Endothelial cell (in vitro differentiated cells): ENCODE measurements around the gene GATAD2A. TPM values are rescaled to one million over a fixed set of nuclear protein-coding genes. Genes with fewer than 3 reads are reported as not detected.

Experiments
- DNase-seq: peaks from one replicate; pipeline ENCODE4 v3.0.0; 2021; ENCODE audit warnings: low spot score
- H3K27ac Mint-ChIP-seq: one replicate; pipeline ENCODE4 v1.8.0; 2021; ENCODE audit warnings: mixed read lengths, inconsistent platforms; ENCODE audit not compliant: unreplicated experiment
- H3K27me3 Mint-ChIP-seq: one replicate; pipeline ENCODE4 v1.8.0; 2021; ENCODE audit warnings: mild to moderate bottlenecking, moderate library complexity, mixed read lengths, inconsistent platforms; ENCODE audit not compliant: unreplicated experiment
- H3K36me3 Mint-ChIP-seq: one replicate; pipeline ENCODE4 v1.8.0; 2021; ENCODE audit warnings: mild to moderate bottlenecking, low read depth, mixed read lengths, inconsistent platforms; ENCODE audit not compliant: unreplicated experiment
- H3K4me1 Mint-ChIP-seq: one replicate; pipeline ENCODE4 v1.8.0; 2021; ENCODE audit warnings: mild to moderate bottlenecking, mixed read lengths, inconsistent platforms; ENCODE audit not compliant: unreplicated experiment
- H3K4me3 Mint-ChIP-seq: one replicate; pipeline ENCODE4 v1.8.0; 2021; ENCODE audit warnings: mild to moderate bottlenecking, mixed read lengths, inconsistent platforms; ENCODE audit not compliant: unreplicated experiment
- H3K9me3 Mint-ChIP-seq: one replicate; pipeline ENCODE4 v1.8.0; 2021; ENCODE audit warnings: mixed read lengths, inconsistent platforms; ENCODE audit not compliant: unreplicated experiment
- CTCF ChIP-seq: fragments of 200-600 bp; sonication (generic); IDR thresholded peaks from one replicate; pipeline ENCODE4 v1.5.0; 2021; ENCODE audit warnings: antibody characterized with exemption; ENCODE audit not compliant: unreplicated experiment
- total RNA-seq: library from RNA; stranded (reverse); fragmentation: NEBNext Ultra II Directional; extraction: Animal tissue kit (Norgen Biotek cat#: 25700); gene quantifications from one replicate; pipeline ENCODE4 v1.2.1, GENCODE V29; 2021; ENCODE audit not compliant: unreplicated experiment

GATAD2A gene
- total RNA-seq, 1 donor from 2014 or later, result 150 TPM

- Mint-ChIP-seq H3K27me3 (peaks cover 22% of the 10 kb centered on the region), H3K36me3 (peaks cover 36% of the 10 kb centered on the region), H3K27ac (no peak overlapping the region), H3K4me1 (no peaks in the 10 kb centered on the region), H3K9me3 (no peaks in the 10 kb centered on the region), H3K4me3 (no peak overlapping the region)
- DNase-seq, result no peak
- no peak for TF ChIP-seq CTCF
Measured at GRCh38 chr19:19501798-19502197, 96.3 kb downstream of the GATAD2A start.

GRCh38 chr19:19502281-19502680 lies 96.8 kb downstream of the GATAD2A start:
- Mint-ChIP-seq H3K4me1 (no peaks in the 10 kb centered on the region), H3K27ac (no peak overlapping the region), H3K27me3 (peaks cover 23% of the 10 kb centered on the region), H3K4me3 (no peak overlapping the region), H3K36me3 (peaks cover 36% of the 10 kb centered on the region), H3K9me3 (no peaks in the 10 kb centered on the region)
- no peak for TF ChIP-seq CTCF
- no peak for DNase-seq

GRCh38 chr19:19502808-19503602 lies 97.5 kb downstream of the GATAD2A start:
- Mint-ChIP-seq H3K27me3 (peaks cover 20% of the 10 kb centered on the region), H3K27ac (peak overlapping the region; percentile 44), H3K36me3 (peaks cover 37% of the 10 kb centered on the region), H3K4me3 (no peak overlapping the region), H3K4me1 (no peaks in the 10 kb centered on the region), H3K9me3 (no peaks in the 10 kb centered on the region)
- DNase-seq, result no peak
- no peak for TF ChIP-seq CTCF

GRCh38 chr19:19504754-19505668 lies 99.5 kb downstream of the GATAD2A start:
- peak overlapping the region; percentile 15 for H3K4me3 Mint-ChIP-seq
- H3K36me3 Mint-ChIP-seq, result peaks cover 37% of the 10 kb centered on the region
- peaks cover 18% of the 10 kb centered on the region for H3K27me3 Mint-ChIP-seq
- no peaks in the 10 kb centered on the region for H3K4me1 Mint-ChIP-seq
- no peak overlapping the region for H3K27ac Mint-ChIP-seq
- no peak for DNase-seq
- TF ChIP-seq CTCF, result no peak
- no peaks in the 10 kb centered on the region for H3K9me3 Mint-ChIP-seq
